Esophagus squamous epithelium (tissue), 4 donors: ENCODE measurements around the gene PLXNB2.

Experiments used
- POLR2A ChIP-seq, 4 donors: fragments of 450-650 bp; IDR thresholded peaks; one replicate each; pipeline ENCODE4 v1.6.1; 2017; ENCODE audit warnings: antibody characterized with exemption in 4 of 4, mild to moderate bottlenecking in 4 of 4, moderate library complexity in 3 of 4
- TF ChIP-seq, protein P1 (sequence below), 6 experiments: fragments of 450-650 bp in 4 of 6; fragments of 200-600 bp in 2 of 6; sonication (generic) in 2 of 6; IDR thresholded peaks; one replicate each; pipeline ENCODE4 v1.5.1; 2016 to 2019; ENCODE audit warnings: antibody characterized with exemption in 6 of 6, mild to moderate bottlenecking in 4 of 6, moderate library complexity in 4 of 6

DNA sequence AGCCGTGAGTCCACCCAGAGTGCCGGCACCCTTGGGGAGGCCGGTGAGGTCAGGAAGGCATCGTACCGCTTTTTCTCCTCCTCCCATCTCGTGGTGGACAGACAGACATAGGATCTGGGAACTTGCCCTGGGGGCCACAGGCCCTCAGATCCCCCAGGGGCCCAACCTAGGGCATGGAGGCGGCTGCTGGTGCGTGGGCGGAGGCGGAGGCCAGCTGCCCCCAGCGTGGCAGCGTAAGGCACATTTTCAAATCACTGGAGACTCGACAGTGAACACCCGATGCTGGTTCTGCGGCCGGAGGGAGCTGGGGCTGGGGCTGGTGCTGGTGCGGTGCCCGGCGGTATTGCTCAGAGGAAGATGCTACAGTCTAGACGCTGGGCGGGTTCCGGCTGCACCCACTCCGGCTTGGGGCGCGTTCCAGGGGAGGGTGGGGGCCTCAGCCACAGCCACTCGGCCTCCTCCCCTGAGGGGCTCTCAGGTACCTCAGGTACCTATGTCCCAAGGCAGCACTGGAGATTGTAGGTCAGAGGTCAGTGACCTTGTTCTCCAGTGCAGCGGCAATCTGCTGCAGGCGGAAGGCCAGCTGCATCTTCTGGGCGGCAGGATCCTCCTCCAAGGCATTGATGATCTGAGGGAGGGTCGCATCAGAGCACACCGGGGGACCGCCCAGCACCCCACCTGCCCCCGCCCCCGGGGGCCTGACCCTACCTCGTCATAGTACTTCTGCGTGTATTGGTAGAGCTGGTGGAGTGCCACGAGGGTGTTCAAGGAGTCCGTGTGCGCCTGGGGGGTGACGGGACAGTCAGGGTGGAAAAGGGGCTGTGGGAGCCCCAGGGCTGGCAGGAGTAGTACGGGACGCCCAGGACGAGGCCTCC, 32.0 kb downstream of the PLXNB2 start:
- TF ChIP-seq, protein P1, sequence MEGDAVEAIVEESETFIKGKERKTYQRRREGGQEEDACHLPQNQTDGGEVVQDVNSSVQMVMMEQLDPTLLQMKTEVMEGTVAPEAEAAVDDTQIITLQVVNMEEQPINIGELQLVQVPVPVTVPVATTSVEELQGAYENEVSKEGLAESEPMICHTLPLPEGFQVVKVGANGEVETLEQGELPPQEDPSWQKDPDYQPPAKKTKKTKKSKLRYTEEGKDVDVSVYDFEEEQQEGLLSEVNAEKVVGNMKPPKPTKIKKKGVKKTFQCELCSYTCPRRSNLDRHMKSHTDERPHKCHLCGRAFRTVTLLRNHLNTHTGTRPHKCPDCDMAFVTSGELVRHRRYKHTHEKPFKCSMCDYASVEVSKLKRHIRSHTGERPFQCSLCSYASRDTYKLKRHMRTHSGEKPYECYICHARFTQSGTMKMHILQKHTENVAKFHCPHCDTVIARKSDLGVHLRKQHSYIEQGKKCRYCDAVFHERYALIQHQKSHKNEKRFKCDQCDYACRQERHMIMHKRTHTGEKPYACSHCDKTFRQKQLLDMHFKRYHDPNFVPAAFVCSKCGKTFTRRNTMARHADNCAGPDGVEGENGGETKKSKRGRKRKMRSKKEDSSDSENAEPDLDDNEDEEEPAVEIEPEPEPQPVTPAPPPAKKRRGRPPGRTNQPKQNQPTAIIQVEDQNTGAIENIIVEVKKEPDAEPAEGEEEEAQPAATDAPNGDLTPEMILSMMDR (IDR thresholded peaks at IDR 0.05), result no peak
- no peak for TF ChIP-seq POLR2A (IDR thresholded peaks at IDR 0.05)
